Lower leg skin (tissue), 3 donors: ENCODE measurements around the gene DRC7.

Experiments
- CTCF ChIP-seq, 3 donors: fragments of 450-650 bp; IDR thresholded peaks; one replicate each; pipeline ENCODE4 v1.5.1; 2016; ENCODE audit warnings: antibody characterized with exemption in 3 of 3, mild to moderate bottlenecking in 3 of 3, moderate library complexity in 2 of 3
- POLR2A ChIP-seq, 2 donors: fragments of 450-650 bp; IDR thresholded peaks; one replicate each; pipeline ENCODE4 v1.6.1; 2016 to 2017; ENCODE audit warnings: antibody characterized with exemption in 2 of 2, mild to moderate bottlenecking in 1 of 2, moderate library complexity in 1 of 2

GRCh38 chr16:57714047-57714446 lies 19.4 kb downstream of the DRC7 start:
- TF ChIP-seq CTCF (IDR thresholded peaks at IDR 0.05) (no peak), POLR2A (IDR thresholded peaks at IDR 0.05) (no peak)
